ENCODE measurements around the gene LLGL1.

GRCh38 chr17:18250259-18250658 is 24.8 kb downstream of the LLGL1 start:
- TF ChIP-seq, protein P1, sequence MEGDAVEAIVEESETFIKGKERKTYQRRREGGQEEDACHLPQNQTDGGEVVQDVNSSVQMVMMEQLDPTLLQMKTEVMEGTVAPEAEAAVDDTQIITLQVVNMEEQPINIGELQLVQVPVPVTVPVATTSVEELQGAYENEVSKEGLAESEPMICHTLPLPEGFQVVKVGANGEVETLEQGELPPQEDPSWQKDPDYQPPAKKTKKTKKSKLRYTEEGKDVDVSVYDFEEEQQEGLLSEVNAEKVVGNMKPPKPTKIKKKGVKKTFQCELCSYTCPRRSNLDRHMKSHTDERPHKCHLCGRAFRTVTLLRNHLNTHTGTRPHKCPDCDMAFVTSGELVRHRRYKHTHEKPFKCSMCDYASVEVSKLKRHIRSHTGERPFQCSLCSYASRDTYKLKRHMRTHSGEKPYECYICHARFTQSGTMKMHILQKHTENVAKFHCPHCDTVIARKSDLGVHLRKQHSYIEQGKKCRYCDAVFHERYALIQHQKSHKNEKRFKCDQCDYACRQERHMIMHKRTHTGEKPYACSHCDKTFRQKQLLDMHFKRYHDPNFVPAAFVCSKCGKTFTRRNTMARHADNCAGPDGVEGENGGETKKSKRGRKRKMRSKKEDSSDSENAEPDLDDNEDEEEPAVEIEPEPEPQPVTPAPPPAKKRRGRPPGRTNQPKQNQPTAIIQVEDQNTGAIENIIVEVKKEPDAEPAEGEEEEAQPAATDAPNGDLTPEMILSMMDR (conservative IDR thresholded peaks at IDR 0.05; ENCODE audit: low read depth, low read length), result no peak
- TF ChIP-seq EZH2 (IDR thresholded peaks at IDR 0.05; ENCODE audit: borderline replicate concordance, low read depth, low read length, poor library complexity, severe bottlenecking), result no peak
